Panc1 (cell line): ENCODE data around the gene CAMSAP3. TPM values are rescaled to one million over a fixed set of nuclear protein-coding genes. Genes with fewer than 3 reads are reported as not detected.

Experiments used
- ATAC-seq: fragments of 200-7000 bp; cut with Tn5 transposase; 2 replicates; pipeline ENCODE4 v1.9.1; 2020; ENCODE audit warnings: mild to moderate bottlenecking, moderate library complexity
- BruUV-seq: library from RNA; stranded (reverse); fragments of 400-500 nt; replicated peaks from 2 replicates; lab custom pipeline; 2021; lab: Mats Ljungman, UMichigan
- CTCF ChIA-PET: fragments of 300-600 bp; sonication (Branson Sonifier 250); formaldehyde crosslinking; loops from one replicate; lab custom pipeline; 2022; ENCODE audit warnings: antibody characterized with exemption; lab: Charles Lee
- POLR2A ChIA-PET: fragments of 300-600 bp; sonication (Branson Sonifier 250); formaldehyde crosslinking; loops from one replicate; lab custom pipeline; 2022; ENCODE audit warnings: antibody characterized with exemption; lab: Charles Lee
- DNase-seq: peaks from one replicate; pipeline ENCODE4 v3.0.0-alpha.2; 2010; ENCODE audit warnings: low read depth, low spot score
- H3K27ac ChIP-seq: 2 replicates; pipeline ENCODE4 v1.5.1; 2011; ENCODE audit warnings: mild to moderate bottlenecking, low read length, inconsistent platforms
- H3K27me3 ChIP-seq: fragments of 200-500 bp; sonication (Bioruptor generic); 2 replicates; pipeline ENCODE4 v1.6.0; 2014; ENCODE audit warnings: low read length, inconsistent platforms; ENCODE audit not compliant: control insufficient read depth, insufficient read depth
- H3K36me3 ChIP-seq: fragments of 200-500 bp; sonication (Bioruptor generic); 2 replicates; pipeline ENCODE4 v1.5.1; 2014; ENCODE audit warnings: inconsistent platforms, mild to moderate bottlenecking, low read length, moderate library complexity; ENCODE audit not compliant: control insufficient read depth, insufficient read depth
- H3K4me1 ChIP-seq: 2 replicates; pipeline ENCODE4 v1.5.1; 2011; ENCODE audit warnings: inconsistent platforms, mild to moderate bottlenecking, low read length, moderate library complexity; ENCODE audit not compliant: control insufficient read depth, insufficient read depth
- H3K4me3 ChIP-seq, 2 experiments: 2 replicates each; pipeline ENCODE4 v1.5.1; 2011 to 2012; ENCODE audit warnings: low read depth in 2 of 2, low read length in 2 of 2, mild to moderate bottlenecking in 2 of 2, inconsistent platforms in 1 of 2, moderate library complexity in 1 of 2
- H3K9me3 ChIP-seq: fragments of 200-500 bp; sonication (Bioruptor generic); 2 replicates; pipeline ENCODE4 v1.5.1; 2014; ENCODE audit warnings: low read depth, mild to moderate bottlenecking, inconsistent platforms, low read length, moderate library complexity; ENCODE audit not compliant: control insufficient read depth, insufficient read depth
- POLR2AphosphoS5 ChIP-seq: IDR thresholded peaks from 2 replicates; pipeline ENCODE4 v1.6.1; 2012; ENCODE audit warnings: mild to moderate bottlenecking, low read depth, low read length, moderate library complexity
- SIN3A ChIP-seq: IDR thresholded peaks from 2 replicates; pipeline ENCODE4 v1.6.1; 2012; ENCODE audit warnings: low read depth, mild to moderate bottlenecking, low read length, moderate library complexity, borderline replicate concordance; ENCODE audit not compliant: insufficient read depth
- TCF7L2 ChIP-seq: IDR thresholded peaks from 2 replicates; pipeline ENCODE4 v1.6.1; 2011; ENCODE audit warnings: mild to moderate bottlenecking, low read depth, low read length, inconsistent platforms
- in situ Hi-C: cut with HindIII; loops from 2 replicates; pipeline ENCODE4 v1.10.0; 2016; ENCODE audit warnings: low sequenced_read_pairs, low pct_unique_long_range_greater_than_20kb
- intact Hi-C: fragments of 100-400 bp; cut with micrococcal nuclease; formaldehyde crosslinking; loops from one replicate; pipeline ENCODE4 v1.10.0; 2022; ENCODE audit not compliant: unreplicated experiment
- total RNA-seq: library from RNA; stranded (reverse); gene quantifications from one replicate; pipeline ENCODE4 v1.2.1, GENCODE V29; 2021; ENCODE audit not compliant: unreplicated experiment
- TF ChIP-seq, protein P1 (sequence below), 2 experiments: IDR thresholded peaks; 2 replicates each; pipeline ENCODE4 v1.6.1; 2011 to 2012; ENCODE audit warnings: low read depth in 2 of 2, control low read depth in 1 of 2, low read length in 1 of 2, mild to moderate bottlenecking in 1 of 2, moderate library complexity in 1 of 2; ENCODE audit not compliant: insufficient read depth in 1 of 2
- TF ChIP-seq, protein P2 (sequence below): fragments of 450-650 bp; IDR thresholded peaks from 2 replicates; pipeline ENCODE4 v1.5.1; 2017; ENCODE audit warnings: mild to moderate bottlenecking

Gene CAMSAP3
- total RNA-seq, 1 experiment from 2014 or later = 1.7 TPM

DNA sequence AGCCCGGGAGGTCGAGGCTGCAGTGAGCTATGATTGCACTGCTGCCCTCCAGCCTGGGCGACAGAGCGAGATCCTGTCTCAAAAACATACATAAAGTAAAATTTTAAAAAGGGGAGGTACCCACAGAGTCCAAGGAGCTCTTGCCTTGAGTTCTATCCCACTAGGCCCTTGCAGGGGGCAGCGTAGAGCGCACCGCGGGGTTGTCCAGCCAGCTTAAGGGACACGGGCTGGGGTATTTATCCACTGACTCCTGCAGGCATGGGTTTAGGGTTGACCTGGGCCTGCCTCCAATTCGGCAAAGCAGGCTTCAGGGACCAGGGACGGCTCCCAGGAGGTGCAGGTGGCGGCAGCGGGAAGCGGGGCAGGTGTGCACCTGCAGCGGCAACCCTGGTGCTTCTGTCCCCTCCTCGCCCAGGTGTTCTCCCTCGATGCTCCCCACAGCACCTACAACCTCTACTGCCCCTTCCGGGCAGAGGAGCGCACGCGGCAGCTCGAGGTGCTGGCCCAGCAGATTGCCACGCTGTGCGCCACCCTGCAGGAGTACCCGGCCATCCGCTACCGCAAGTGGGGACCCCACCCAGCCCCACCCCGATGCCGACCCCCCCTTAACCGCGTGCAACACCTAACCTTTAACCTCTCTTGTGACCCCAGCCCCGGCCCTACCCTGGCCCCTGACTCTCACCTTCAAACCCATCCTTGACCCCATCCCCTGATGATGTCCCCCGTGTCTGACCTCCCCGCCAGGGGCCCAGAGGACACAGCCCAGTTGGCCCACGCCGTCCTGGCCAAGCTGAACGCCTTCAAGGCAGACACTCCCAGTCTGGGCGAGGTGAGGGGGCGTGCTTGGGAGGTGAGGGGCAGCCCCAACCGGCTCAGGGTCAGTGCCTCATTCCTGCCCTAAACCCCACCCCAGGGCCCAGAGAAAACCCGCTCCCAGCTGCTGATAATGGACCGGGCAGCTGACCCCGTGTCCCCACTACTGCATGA is 45.9 kb downstream of the CAMSAP3 start:
- TF ChIP-seq TCF7L2 = no peak
- TF ChIP-seq, protein P1, sequence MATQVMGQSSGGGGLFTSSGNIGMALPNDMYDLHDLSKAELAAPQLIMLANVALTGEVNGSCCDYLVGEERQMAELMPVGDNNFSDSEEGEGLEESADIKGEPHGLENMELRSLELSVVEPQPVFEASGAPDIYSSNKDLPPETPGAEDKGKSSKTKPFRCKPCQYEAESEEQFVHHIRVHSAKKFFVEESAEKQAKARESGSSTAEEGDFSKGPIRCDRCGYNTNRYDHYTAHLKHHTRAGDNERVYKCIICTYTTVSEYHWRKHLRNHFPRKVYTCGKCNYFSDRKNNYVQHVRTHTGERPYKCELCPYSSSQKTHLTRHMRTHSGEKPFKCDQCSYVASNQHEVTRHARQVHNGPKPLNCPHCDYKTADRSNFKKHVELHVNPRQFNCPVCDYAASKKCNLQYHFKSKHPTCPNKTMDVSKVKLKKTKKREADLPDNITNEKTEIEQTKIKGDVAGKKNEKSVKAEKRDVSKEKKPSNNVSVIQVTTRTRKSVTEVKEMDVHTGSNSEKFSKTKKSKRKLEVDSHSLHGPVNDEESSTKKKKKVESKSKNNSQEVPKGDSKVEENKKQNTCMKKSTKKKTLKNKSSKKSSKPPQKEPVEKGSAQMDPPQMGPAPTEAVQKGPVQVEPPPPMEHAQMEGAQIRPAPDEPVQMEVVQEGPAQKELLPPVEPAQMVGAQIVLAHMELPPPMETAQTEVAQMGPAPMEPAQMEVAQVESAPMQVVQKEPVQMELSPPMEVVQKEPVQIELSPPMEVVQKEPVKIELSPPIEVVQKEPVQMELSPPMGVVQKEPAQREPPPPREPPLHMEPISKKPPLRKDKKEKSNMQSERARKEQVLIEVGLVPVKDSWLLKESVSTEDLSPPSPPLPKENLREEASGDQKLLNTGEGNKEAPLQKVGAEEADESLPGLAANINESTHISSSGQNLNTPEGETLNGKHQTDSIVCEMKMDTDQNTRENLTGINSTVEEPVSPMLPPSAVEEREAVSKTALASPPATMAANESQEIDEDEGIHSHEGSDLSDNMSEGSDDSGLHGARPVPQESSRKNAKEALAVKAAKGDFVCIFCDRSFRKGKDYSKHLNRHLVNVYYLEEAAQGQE (IDR thresholded peaks at IDR 0.05; ENCODE audit: insufficient read depth in 1 of 2, low read depth in 2 of 2, low read length in 1 of 2) = no peak
- TF ChIP-seq, protein P2, sequence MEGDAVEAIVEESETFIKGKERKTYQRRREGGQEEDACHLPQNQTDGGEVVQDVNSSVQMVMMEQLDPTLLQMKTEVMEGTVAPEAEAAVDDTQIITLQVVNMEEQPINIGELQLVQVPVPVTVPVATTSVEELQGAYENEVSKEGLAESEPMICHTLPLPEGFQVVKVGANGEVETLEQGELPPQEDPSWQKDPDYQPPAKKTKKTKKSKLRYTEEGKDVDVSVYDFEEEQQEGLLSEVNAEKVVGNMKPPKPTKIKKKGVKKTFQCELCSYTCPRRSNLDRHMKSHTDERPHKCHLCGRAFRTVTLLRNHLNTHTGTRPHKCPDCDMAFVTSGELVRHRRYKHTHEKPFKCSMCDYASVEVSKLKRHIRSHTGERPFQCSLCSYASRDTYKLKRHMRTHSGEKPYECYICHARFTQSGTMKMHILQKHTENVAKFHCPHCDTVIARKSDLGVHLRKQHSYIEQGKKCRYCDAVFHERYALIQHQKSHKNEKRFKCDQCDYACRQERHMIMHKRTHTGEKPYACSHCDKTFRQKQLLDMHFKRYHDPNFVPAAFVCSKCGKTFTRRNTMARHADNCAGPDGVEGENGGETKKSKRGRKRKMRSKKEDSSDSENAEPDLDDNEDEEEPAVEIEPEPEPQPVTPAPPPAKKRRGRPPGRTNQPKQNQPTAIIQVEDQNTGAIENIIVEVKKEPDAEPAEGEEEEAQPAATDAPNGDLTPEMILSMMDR = no peak
- TF ChIP-seq POLR2AphosphoS5 = no peak
- TF ChIP-seq SIN3A = no peak
- intact Hi-C loops (no loop called here), in situ Hi-C loops (no loop called here)
- Histone ChIP-seq H3K36me3 (no peaks in the 10 kb centered on the region), H3K27ac (no peak overlapping the region), H3K27me3 (no peaks in the 10 kb centered on the region), H3K9me3 (no peaks in the 10 kb centered on the region), H3K4me1 (no peaks in the 10 kb centered on the region), H3K4me3 (no peak overlapping the region)
- ATAC-seq (no peak), DNase-seq (no peak)
- ChIA-PET CTCF (interaction anchor here (0.7 kb wide), 1 partner anchor 73 kb away, joined by 3 read pairs; no protein-coding TSS in a partner anchor), POLR2A (no interaction called here)
- BruUV-seq = no TSS peak

DNA sequence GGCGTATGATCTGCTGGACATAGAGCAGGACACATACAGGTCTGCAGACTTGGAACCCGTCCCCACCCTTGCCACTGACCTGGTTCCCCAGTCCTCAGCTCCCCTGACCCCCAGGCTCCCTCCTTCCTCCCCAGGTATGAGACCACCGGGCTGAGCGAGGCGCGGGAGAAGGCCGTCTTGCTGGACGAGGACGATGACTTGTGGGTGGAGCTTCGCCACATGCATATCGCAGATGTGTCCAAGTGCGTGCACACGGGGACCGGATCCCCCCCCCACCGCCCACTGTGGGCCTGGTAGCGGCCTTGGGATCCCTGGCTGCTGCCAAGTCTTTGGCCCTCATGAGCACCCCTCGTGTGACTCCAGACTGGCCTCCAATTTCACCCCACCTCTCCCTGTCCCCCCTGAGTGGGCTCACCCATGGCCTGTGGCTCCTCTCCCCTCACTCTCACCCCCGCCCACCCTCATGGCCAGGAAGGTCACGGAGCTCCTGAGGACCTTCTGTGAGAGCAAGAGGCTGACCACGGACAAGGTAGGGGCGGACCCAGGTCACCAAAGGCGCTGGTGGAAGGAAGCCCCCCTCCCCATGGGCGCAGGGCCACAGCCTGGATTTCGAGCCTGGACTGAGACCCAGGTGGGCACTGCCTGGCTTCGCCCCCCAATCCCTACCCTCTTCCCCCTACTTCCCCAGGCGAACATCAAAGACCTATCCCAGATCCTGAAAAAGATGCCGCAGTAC is 46.8 kb downstream of the CAMSAP3 start:
- POLR2A ChIA-PET = no interaction called here
- in situ Hi-C loops (no loop called here), intact Hi-C loops (no loop called here)
- no TSS peak for BruUV-seq
- TF ChIP-seq POLR2AphosphoS5 = no peak
- no peak for TF ChIP-seq TCF7L2
- TF ChIP-seq, protein P2 = no peak
- TF ChIP-seq SIN3A = no peak
- TF ChIP-seq, protein P1 (IDR thresholded peaks at IDR 0.05; ENCODE audit: insufficient read depth in 1 of 2, low read depth in 2 of 2, low read length in 1 of 2) = no peak
- no peak for DNase-seq
- H3K4me1 ChIP-seq = no peaks in the 10 kb centered on the region
- no peak overlapping the region for H3K27ac ChIP-seq
- no peak for ATAC-seq
- no peaks in the 10 kb centered on the region for H3K36me3 ChIP-seq
- no peaks in the 10 kb centered on the region for H3K9me3 ChIP-seq
- no peaks in the 10 kb centered on the region for H3K27me3 ChIP-seq
- H3K4me3 ChIP-seq = no peak overlapping the region
- CTCF ChIA-PET = no interaction called here
